Uterus (tissue), 4 donors: ENCODE results near the gene OCLN. TPM values are rescaled to one million over a fixed set of nuclear protein-coding genes. Genes with fewer than 3 reads are reported as not detected.

Experiments used
- DNase-seq, 2 donors: peaks; one replicate each; pipeline ENCODE4 v3.0.0-alpha.2; 2019 to 2020
- H3K27ac ChIP-seq, 2 donors: fragments of 200-600 bp; sonication (generic); 1 replicate in 1 of 2; 2 replicates in 1 of 2; pipeline ENCODE4 v1.5.1; 2016 to 2018
- H3K27me3 ChIP-seq, 2 donors: fragments of 200-600 bp; sonication (generic); one replicate each; pipeline ENCODE4 v1.5.1; 2018 to 2019; ENCODE audit warnings: control low read depth in 1 of 2
- H3K36me3 ChIP-seq, 2 donors: fragments of 200-600 bp; sonication (generic); one replicate each; pipeline ENCODE4 v1.5.1; 2019; ENCODE audit warnings: control low read depth in 1 of 2
- H3K4me1 ChIP-seq, 2 donors: fragments of 200-600 bp; sonication (generic); one replicate each; pipeline ENCODE4 v1.5.1; 2018 to 2019; ENCODE audit warnings: control low read depth in 1 of 2
- H3K4me3 ChIP-seq, 2 donors: fragments of 200-600 bp; sonication (generic); 1 replicate in 1 of 2; 2 replicates in 1 of 2; pipeline ENCODE4 v1.5.1; 2018 to 2019; ENCODE audit warnings: mild to moderate bottlenecking in 1 of 2
- H3K9me3 ChIP-seq, 2 donors: fragments of 200-600 bp; sonication (generic); one replicate each; pipeline ENCODE4 v1.5.1; 2019; ENCODE audit warnings: control low read depth in 1 of 2
- POLR2A ChIP-seq, 2 donors: fragments of 450-650 bp; IDR thresholded peaks; one replicate each; pipeline ENCODE4 v1.6.1; 2016; ENCODE audit warnings: antibody characterized with exemption in 2 of 2, mild to moderate bottlenecking in 1 of 2, moderate library complexity in 1 of 2
- intact Hi-C: fragments of 100-400 bp; cut with DNase I; formaldehyde crosslinking; loops from one replicate; pipeline ENCODE4 v1.15.1; 2023; ENCODE audit warnings: low total_unique reads
- total RNA-seq, 4 donors: library from RNA; depleted of rRNA in 3 of 4; stranded (reverse); fragments of >200 nt in 3 of 4; gene quantifications; one replicate each; pipeline versions ENCODE4 v1.1.0 to v1.2.4, GENCODE V29; 2014 to 2023
- TF ChIP-seq, protein P1 (sequence below), 4 experiments: fragments of 200-600 bp in 2 of 4; fragments of 450-650 bp in 2 of 4; sonication (generic) in 2 of 4; IDR thresholded peaks; one replicate each; pipeline ENCODE4 v1.5.1; 2016 to 2019; ENCODE audit warnings: antibody characterized with exemption in 4 of 4, mild to moderate bottlenecking in 2 of 4, moderate library complexity in 1 of 4
- donor health status: DM: yes; HTN: yes; CAD: no.

OCLN gene
- total RNA-seq, 4 donors from 2014 or later, result 3.9 to 29.5 (median 7.8) TPM

DNA sequence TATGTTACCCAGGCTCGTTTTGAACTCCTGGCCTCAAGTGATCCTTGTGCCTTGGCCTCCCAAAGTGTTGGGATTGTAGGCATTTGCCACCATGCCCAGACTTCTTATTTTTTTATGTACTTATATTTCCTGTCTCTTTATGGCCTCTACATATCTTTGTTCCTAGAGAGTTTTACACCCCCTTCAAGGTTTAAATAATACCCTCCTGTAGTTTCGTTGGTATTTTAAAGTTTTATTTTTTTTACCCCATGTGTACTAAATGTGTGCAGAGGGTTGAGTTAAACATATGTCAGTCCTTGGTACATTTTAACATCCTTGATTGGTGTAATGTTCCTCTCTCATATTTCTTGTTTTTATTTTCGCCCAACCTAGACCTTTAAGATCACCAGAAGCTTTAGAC, 29.4 kb downstream of the OCLN start:
- H3K9me3 ChIP-seq, result no peaks in the 10 kb centered on the region
- intact Hi-C loops, result no loop called here

DNA sequence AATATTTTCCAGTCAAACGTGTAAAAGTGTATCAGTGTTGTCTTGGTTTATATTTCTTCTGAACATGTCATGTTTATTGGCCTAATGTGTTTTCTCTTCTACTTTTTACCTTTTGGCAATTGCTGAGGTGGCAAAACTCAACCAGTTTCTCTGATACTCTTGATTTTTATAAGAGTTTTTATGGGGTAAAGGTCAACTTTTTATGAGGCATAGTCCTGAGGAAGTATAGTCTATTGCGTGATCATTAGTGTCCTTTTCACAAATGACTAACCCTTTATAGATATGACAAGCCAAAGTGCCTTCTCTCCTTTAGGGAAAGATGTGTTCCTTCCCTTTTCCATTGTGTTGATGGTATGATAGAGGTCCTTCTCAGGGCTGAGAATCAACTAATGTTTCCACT, 32.9 kb downstream of the OCLN start:
- H3K4me3 ChIP-seq, result no peak overlapping the region
- H3K4me1 ChIP-seq, result no peaks in the 10 kb centered on the region
- no peaks in the 10 kb centered on the region for H3K27me3 ChIP-seq
- intact Hi-C loops, result no loop called here
- H3K36me3 ChIP-seq, result no peaks in the 10 kb centered on the region
- TF ChIP-seq, protein P1, sequence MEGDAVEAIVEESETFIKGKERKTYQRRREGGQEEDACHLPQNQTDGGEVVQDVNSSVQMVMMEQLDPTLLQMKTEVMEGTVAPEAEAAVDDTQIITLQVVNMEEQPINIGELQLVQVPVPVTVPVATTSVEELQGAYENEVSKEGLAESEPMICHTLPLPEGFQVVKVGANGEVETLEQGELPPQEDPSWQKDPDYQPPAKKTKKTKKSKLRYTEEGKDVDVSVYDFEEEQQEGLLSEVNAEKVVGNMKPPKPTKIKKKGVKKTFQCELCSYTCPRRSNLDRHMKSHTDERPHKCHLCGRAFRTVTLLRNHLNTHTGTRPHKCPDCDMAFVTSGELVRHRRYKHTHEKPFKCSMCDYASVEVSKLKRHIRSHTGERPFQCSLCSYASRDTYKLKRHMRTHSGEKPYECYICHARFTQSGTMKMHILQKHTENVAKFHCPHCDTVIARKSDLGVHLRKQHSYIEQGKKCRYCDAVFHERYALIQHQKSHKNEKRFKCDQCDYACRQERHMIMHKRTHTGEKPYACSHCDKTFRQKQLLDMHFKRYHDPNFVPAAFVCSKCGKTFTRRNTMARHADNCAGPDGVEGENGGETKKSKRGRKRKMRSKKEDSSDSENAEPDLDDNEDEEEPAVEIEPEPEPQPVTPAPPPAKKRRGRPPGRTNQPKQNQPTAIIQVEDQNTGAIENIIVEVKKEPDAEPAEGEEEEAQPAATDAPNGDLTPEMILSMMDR (IDR thresholded peaks at IDR 0.05), result no peak
- no peak for TF ChIP-seq POLR2A (IDR thresholded peaks at IDR 0.05)
- DNase-seq, result no peak
- H3K27ac ChIP-seq, result no peak overlapping the region
- no peaks in the 10 kb centered on the region for H3K9me3 ChIP-seq

More for the DNA sequence above, 29.4 kb downstream of the OCLN start:
- DNase-seq, result no peak
- TF ChIP-seq POLR2A (IDR thresholded peaks at IDR 0.05), result no peak
- TF ChIP-seq, protein P1 (IDR thresholded peaks at IDR 0.05), result no peak
- H3K36me3 ChIP-seq, result no peaks in the 10 kb centered on the region
- H3K27me3 ChIP-seq, result no peaks in the 10 kb centered on the region
- no peaks in the 10 kb centered on the region for H3K4me1 ChIP-seq
- no peak overlapping the region for H3K27ac ChIP-seq
- H3K4me3 ChIP-seq, result no peak overlapping the region

DNA sequence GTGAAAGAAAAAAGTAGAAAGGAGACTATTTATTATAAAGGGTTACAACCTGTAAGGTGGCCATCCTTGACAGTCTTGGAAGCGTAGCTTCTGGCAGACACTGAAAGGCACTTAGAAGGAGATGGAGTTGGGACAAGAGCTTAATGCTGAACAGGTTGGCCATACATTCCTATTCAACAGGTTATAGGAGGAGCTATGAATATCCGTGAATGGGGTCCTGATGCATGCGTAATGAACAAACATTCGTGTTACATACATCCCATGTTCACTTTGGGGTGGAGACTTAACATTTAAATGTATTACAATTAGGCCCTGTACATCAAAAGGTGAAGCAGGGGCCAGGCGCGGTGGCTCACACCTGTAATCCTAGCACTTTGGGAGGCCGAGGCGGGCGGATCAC, 34.1 kb downstream of the OCLN start:
- intact Hi-C loops, result no loop called here
- Histone ChIP-seq H3K9me3 (no peaks in the 10 kb centered on the region), H3K4me1 (no peaks in the 10 kb centered on the region), H3K27me3 (no peaks in the 10 kb centered on the region), H3K4me3 (no peak overlapping the region), H3K27ac (no peak overlapping the region), H3K36me3 (no peaks in the 10 kb centered on the region)
- no peak for TF ChIP-seq POLR2A (IDR thresholded peaks at IDR 0.05)
- TF ChIP-seq, protein P1 (IDR thresholded peaks at IDR 0.05), result no peak
- DNase-seq, result no peak

DNA sequence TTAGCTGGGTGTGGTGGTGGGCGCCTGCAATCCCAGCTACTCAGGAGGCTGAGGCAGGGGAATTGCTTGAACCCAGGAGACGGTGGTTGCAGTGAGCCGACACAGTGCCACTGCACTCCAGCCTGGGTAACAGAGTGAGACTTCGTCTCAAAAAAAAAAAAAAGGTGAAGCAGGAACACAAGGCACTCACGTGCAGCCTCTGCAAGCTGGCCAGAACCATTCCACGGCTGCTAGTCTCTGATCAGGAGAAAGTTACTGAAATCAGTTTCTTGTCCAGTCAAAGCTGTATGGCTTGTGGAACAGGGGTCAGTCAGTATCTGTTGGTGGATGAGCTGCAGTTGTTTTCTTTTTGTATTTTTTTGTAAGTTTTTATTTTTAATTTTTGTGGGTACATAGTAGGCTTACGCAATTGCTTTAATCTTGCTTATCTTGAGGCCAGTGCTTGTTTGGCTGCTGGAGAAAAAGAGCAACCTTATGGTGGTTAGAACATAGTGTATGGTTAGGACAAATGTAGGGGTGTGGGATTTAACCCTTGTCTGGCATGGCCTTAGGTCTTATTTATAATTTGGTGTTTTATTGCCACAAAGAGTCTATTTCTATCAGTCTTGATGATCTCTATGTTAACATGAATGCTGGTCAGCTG, 34.7 kb downstream of the OCLN start:
- no peak overlapping the region for H3K27ac ChIP-seq
- no peaks in the 10 kb centered on the region for H3K36me3 ChIP-seq
- no peak overlapping the region for H3K4me3 ChIP-seq
- H3K9me3 ChIP-seq, result no peaks in the 10 kb centered on the region
- intact Hi-C loops, result no loop called here
- DNase-seq, result no peak
- H3K27me3 ChIP-seq, result no peaks in the 10 kb centered on the region
- TF ChIP-seq POLR2A (IDR thresholded peaks at IDR 0.05), result no peak
- TF ChIP-seq, protein P1 (IDR thresholded peaks at IDR 0.05), result no peak
- no peaks in the 10 kb centered on the region for H3K4me1 ChIP-seq

DNA sequence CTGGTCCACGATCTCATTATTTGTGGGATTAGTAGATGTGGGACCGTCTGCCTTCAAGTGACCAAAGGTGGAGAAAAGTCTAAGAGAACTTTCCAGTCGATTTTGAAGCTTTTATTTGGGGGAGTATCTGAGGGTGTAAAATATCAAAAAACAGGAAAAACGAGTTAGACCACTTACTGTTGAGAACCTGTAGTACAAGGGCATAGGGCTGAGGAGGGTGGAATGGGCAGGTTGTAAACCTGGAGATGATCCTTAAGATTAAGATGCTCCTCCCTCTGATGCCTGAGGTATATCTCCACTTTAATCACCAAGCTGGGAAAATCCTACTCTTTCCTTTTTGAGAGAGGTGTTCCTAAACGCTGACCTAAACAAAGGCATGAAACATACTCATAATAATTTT, 35.4 kb downstream of the OCLN start:
- no peak for DNase-seq
- intact Hi-C loops, result no loop called here
- no peak overlapping the region for H3K27ac ChIP-seq

More for the DNA sequence above, 35.4 kb downstream of the OCLN start:
- Histone ChIP-seq H3K36me3 (no peaks in the 10 kb centered on the region), H3K4me3 (no peak overlapping the region), H3K4me1 (no peaks in the 10 kb centered on the region), H3K9me3 (no peaks in the 10 kb centered on the region), H3K27me3 (no peaks in the 10 kb centered on the region)
- no peak for TF ChIP-seq POLR2A (IDR thresholded peaks at IDR 0.05)
- TF ChIP-seq, protein P1 (IDR thresholded peaks at IDR 0.05), result no peak
